HFFc6 (cell line): ENCODE data around the gene RHBDL1. TPM values are rescaled to one million over a fixed set of nuclear protein-coding genes. Genes with fewer than 3 reads are reported as not detected.

Source experiments
- DNase-seq: peaks from one replicate; pipeline ENCODE4 v3.0.0-alpha.2; 2018
- H3K27ac Mint-ChIP-seq: 2 replicates; pipeline ENCODE4 v1.8.0; 2020; ENCODE audit warnings: mild to moderate bottlenecking, mixed read lengths
- H3K27me3 Mint-ChIP-seq: 2 replicates; pipeline ENCODE4 v1.8.0; 2021; ENCODE audit warnings: mild to moderate bottlenecking, moderate library complexity, mixed read lengths; ENCODE audit not compliant: insufficient read depth
- H3K36me3 Mint-ChIP-seq: 2 replicates; pipeline ENCODE4 v1.8.0; 2021; ENCODE audit warnings: low read depth, mixed read lengths
- H3K4me1 Mint-ChIP-seq: 2 replicates; pipeline ENCODE4 v1.8.0; 2020; ENCODE audit warnings: low read depth, mixed read lengths
- H3K4me3 Mint-ChIP-seq: 2 replicates; pipeline ENCODE4 v1.8.0; 2020; ENCODE audit warnings: mild to moderate bottlenecking, moderate library complexity, mixed read lengths
- H3K9me3 Mint-ChIP-seq: 2 replicates; pipeline ENCODE4 v1.8.0; 2020; ENCODE audit warnings: mild to moderate bottlenecking, mixed read lengths
- CTCF ChIP-seq: fragments of 200-600 bp; sonication (generic); IDR thresholded peaks from 2 replicates; pipeline ENCODE4 v1.5.0; 2021; ENCODE audit warnings: antibody characterized with exemption, mild to moderate bottlenecking
- total RNA-seq, 6 experiments: library from RNA; stranded (reverse); fragmentation: NEBNext Ultra II Directional; extraction: Animal tissue kit (Norgen Biotek cat#: 25700); gene quantifications; 2 replicates in 1 of 6; 3 replicates in 5 of 6; pipeline ENCODE4 v1.2.3, GENCODE V29; 2021

The RHBDL1 gene
- total RNA-seq, 6 experiments from 2014 or later, result 1.4 to 2.3 (median 1.7) TPM

GRCh38 chr16:716768-717325 lies 41.4 kb downstream of the RHBDL1 start:
- TF ChIP-seq CTCF, result no peak
- H3K9me3 Mint-ChIP-seq, result no peaks in the 10 kb centered on the region
- no peaks in the 10 kb centered on the region for H3K36me3 Mint-ChIP-seq
- H3K27me3 Mint-ChIP-seq, result peaks cover 9% of the 10 kb centered on the region; the same call in 1 of the 2 replicates
- H3K27ac Mint-ChIP-seq, result no peak overlapping the region
- peaks cover 36% of the 10 kb centered on the region for H3K4me1 Mint-ChIP-seq
- H3K4me3 Mint-ChIP-seq, result peak overlapping the region; percentile 87; the same call in 1 of the 2 replicates
- no peak for DNase-seq

GRCh38 chr16:717450-718245 lies 42.2 kb downstream of the RHBDL1 start:
- no peak for TF ChIP-seq CTCF
- no peak for DNase-seq
- Mint-ChIP-seq H3K27me3 (peaks cover 9% of the 10 kb centered on the region), H3K27ac (no peak overlapping the region), H3K9me3 (no peaks in the 10 kb centered on the region), H3K4me1 (peaks cover 32% of the 10 kb centered on the region), H3K4me3 (no peak overlapping the region), H3K36me3 (no peaks in the 10 kb centered on the region)

- no peak for DNase-seq
- H3K4me3 Mint-ChIP-seq, result no peak overlapping the region
- H3K36me3 Mint-ChIP-seq, result no peaks in the 10 kb centered on the region
- H3K27ac Mint-ChIP-seq, result no peak overlapping the region
- no peaks in the 10 kb centered on the region for H3K9me3 Mint-ChIP-seq
- H3K27me3 Mint-ChIP-seq, result peaks cover 9% of the 10 kb centered on the region
- TF ChIP-seq CTCF, result no peak
- H3K4me1 Mint-ChIP-seq, result peaks cover 28% of the 10 kb centered on the region
Measured at GRCh38 chr16:718389-718788, 42.9 kb downstream of the RHBDL1 start.

- no peak for TF ChIP-seq CTCF
- Mint-ChIP-seq H3K36me3 (no peaks in the 10 kb centered on the region), H3K4me1 (peaks cover 24% of the 10 kb centered on the region), H3K27ac (no peak overlapping the region), H3K4me3 (peak overlapping the region; percentile 91), H3K9me3 (no peaks in the 10 kb centered on the region), H3K27me3 (peaks cover 9% of the 10 kb centered on the region)
- DNase-seq, result no peak
Measured at GRCh38 chr16:718922-719321, 43.5 kb downstream of the RHBDL1 start.

GRCh38 chr16:719815-720446 lies 44.5 kb downstream of the RHBDL1 start:
- peak; percentile 26; the same call in 1 of the 2 replicates for TF ChIP-seq CTCF
- no peaks in the 10 kb centered on the region for H3K9me3 Mint-ChIP-seq
- no peaks in the 10 kb centered on the region for H3K36me3 Mint-ChIP-seq
- no peak for DNase-seq
- peaks cover 9% of the 10 kb centered on the region for H3K27me3 Mint-ChIP-seq
- peaks cover 21% of the 10 kb centered on the region for H3K4me1 Mint-ChIP-seq
- H3K27ac Mint-ChIP-seq, result peak overlapping the region; percentile 84
- H3K4me3 Mint-ChIP-seq, result peak overlapping the region; percentile 91
